MM.1S (cell line): ENCODE results near the gene TMC8.

ENCODE experiments used
- DNase-seq: peaks from one replicate; pipeline ENCODE4 v3.0.0-alpha.2; 2015
- H2AFZ ChIP-seq: fragments of 300-600 bp; sonication (generic); 2 replicates; pipeline ENCODE4 v1.6.0; 2016; ENCODE audit warnings: antibody characterized with exemption, low read length
- H3F3A ChIP-seq: fragments of 300-600 bp; sonication (generic); 2 replicates; pipeline ENCODE4 v1.6.1; 2016; ENCODE audit warnings: mild to moderate bottlenecking, antibody characterized with exemption, low read length, moderate library complexity, mixed read lengths; ENCODE audit not compliant: insufficient read depth
- H3K27ac ChIP-seq: fragments of 300-600 bp; sonication (generic); 2 replicates; pipeline ENCODE4 v1.5.1; 2016; ENCODE audit warnings: mild to moderate bottlenecking, low read length
- H3K27me3 ChIP-seq: fragments of 300-600 bp; sonication (generic); replicated peaks from 2 replicates; pipeline ENCODE4 v1.6.0; 2016; ENCODE audit warnings: low read length; ENCODE audit not compliant: insufficient read depth
- H3K36me3 ChIP-seq: fragments of 300-600 bp; sonication (generic); replicated peaks from 2 replicates; pipeline ENCODE4 v1.6.1; 2016; ENCODE audit warnings: mild to moderate bottlenecking, low read length, mixed read lengths; ENCODE audit not compliant: insufficient read depth
- H3K4me1 ChIP-seq: fragments of 300-600 bp; sonication (generic); 2 replicates; pipeline ENCODE4 v1.6.1; 2016; ENCODE audit warnings: low read length, mixed read lengths
- H3K4me2 ChIP-seq: fragments of 300-600 bp; sonication (generic); 2 replicates; pipeline ENCODE4 v1.6.0; 2016; ENCODE audit warnings: low read depth, low read length
- H3K4me3 ChIP-seq: fragments of 300-600 bp; sonication (generic); 2 replicates; pipeline ENCODE4 v1.5.1; 2016; ENCODE audit warnings: low read length, mixed read lengths
- H3K79me2 ChIP-seq: fragments of 300-600 bp; sonication (generic); 2 replicates; pipeline ENCODE4 v1.6.1; 2016; ENCODE audit warnings: mixed run types, low read length, mixed read lengths
- H3K9ac ChIP-seq: fragments of 300-600 bp; sonication (generic); 2 replicates; pipeline ENCODE4 v1.6.1; 2016; ENCODE audit warnings: low read length, mixed read lengths
- H3K9me2 ChIP-seq: fragments of 300-600 bp; sonication (generic); replicated peaks from 2 replicates; pipeline ENCODE4 v1.6.1; 2016; ENCODE audit warnings: mild to moderate bottlenecking, low read length, mixed read lengths; ENCODE audit not compliant: insufficient read depth
- H3K9me3 ChIP-seq: fragments of 300-600 bp; sonication (generic); replicated peaks from 2 replicates; pipeline ENCODE4 v1.6.1; 2016; ENCODE audit warnings: mild to moderate bottlenecking, low read length, mixed read lengths; ENCODE audit not compliant: insufficient read depth
- H4K20me1 ChIP-seq: fragments of 300-600 bp; sonication (generic); 2 replicates; pipeline ENCODE4 v1.6.1; 2016; ENCODE audit warnings: mild to moderate bottlenecking, low read length, moderate library complexity, mixed read lengths; ENCODE audit not compliant: insufficient read depth
- CTCF ChIP-seq: fragments of 300-600 bp; sonication (generic); IDR thresholded peaks from 2 replicates; pipeline ENCODE4 v1.5.1; 2016; ENCODE audit warnings: antibody characterized with exemption, low read length, mixed read lengths
- EZH2 ChIP-seq: fragments of 300-600 bp; sonication (generic); optimal IDR thresholded peaks from 2 replicates; pipeline ENCODE3; 2017; ENCODE audit warnings: low read depth, mild to moderate bottlenecking, antibody characterized with exemption, low read length, mixed read lengths
- EZH2phosphoT487 ChIP-seq: fragments of 300-600 bp; sonication (generic); IDR thresholded peaks from 2 replicates; pipeline ENCODE4 v1.6.1; 2018; ENCODE audit warnings: antibody characterized with exemption, low read length

Gene TMC8

GRCh38 chr17:78101112-78101511 is 29.5 kb upstream of the TMC8 start:
- Histone ChIP-seq H3K9ac (no peak overlapping the region), H3F3A (no peaks in the 10 kb centered on the region), H3K9me2 (no peaks in the 10 kb centered on the region), H2AFZ (no peak overlapping the region), H3K9me3 (no peaks in the 10 kb centered on the region), H3K79me2 (no peaks in the 10 kb centered on the region), H4K20me1 (no peaks in the 10 kb centered on the region), H3K4me1 (no peaks in the 10 kb centered on the region), H3K36me3 (no peaks in the 10 kb centered on the region), H3K27me3 (no peaks in the 10 kb centered on the region), H3K4me3 (no peak overlapping the region), H3K4me2 (no peak overlapping the region), H3K27ac (no peak overlapping the region)
- no peak for DNase-seq
- TF ChIP-seq CTCF (no peak), EZH2phosphoT487 (no peak), EZH2 (no peak)

GRCh38 chr17:78101542-78101941 is 29.0 kb upstream of the TMC8 start:
- no peaks in the 10 kb centered on the region for H4K20me1 ChIP-seq
- no peak for TF ChIP-seq EZH2
- TF ChIP-seq CTCF: no peak
- TF ChIP-seq EZH2phosphoT487: no peak
- no peak overlapping the region for H3K4me3 ChIP-seq
- no peak overlapping the region for H3K4me2 ChIP-seq
- no peaks in the 10 kb centered on the region for H3K9me3 ChIP-seq
- no peaks in the 10 kb centered on the region for H3K36me3 ChIP-seq
- no peaks in the 10 kb centered on the region for H3K9me2 ChIP-seq
- H3K9ac ChIP-seq: no peak overlapping the region
- no peak overlapping the region for H2AFZ ChIP-seq
- no peaks in the 10 kb centered on the region for H3K79me2 ChIP-seq
- no peaks in the 10 kb centered on the region for H3K27me3 ChIP-seq
- no peaks in the 10 kb centered on the region for H3K4me1 ChIP-seq
- H3K27ac ChIP-seq: no peak overlapping the region
- DNase-seq: no peak
- H3F3A ChIP-seq: no peaks in the 10 kb centered on the region

GRCh38 chr17:78103311-78103710 is 27.3 kb upstream of the TMC8 start:
- no peak for TF ChIP-seq CTCF
- no peak for TF ChIP-seq EZH2phosphoT487
- no peak for TF ChIP-seq EZH2
- Histone ChIP-seq H3F3A (no peaks in the 10 kb centered on the region; the same call in 1 of the 2 replicates), H2AFZ (no peak overlapping the region), H3K4me1 (no peaks in the 10 kb centered on the region), H4K20me1 (no peaks in the 10 kb centered on the region), H3K79me2 (no peaks in the 10 kb centered on the region), H3K36me3 (no peaks in the 10 kb centered on the region), H3K4me2 (no peak overlapping the region), H3K27ac (no peak overlapping the region), H3K4me3 (no peak overlapping the region), H3K9me2 (no peaks in the 10 kb centered on the region), H3K9me3 (no peaks in the 10 kb centered on the region), H3K27me3 (no peaks in the 10 kb centered on the region), H3K9ac (no peak overlapping the region)
- DNase-seq: no peak
